COLO668 (cell line): Measurements from ENCODE around the gene RBSN.

Experiments used
- DNase-seq: peaks from one replicate; lab custom pipeline; 2025; ENCODE audit not compliant: unreplicated experiment; lab: John Stamatoyannopoulos, UW

Gene RBSN

GRCh38 chr3:15063656-15064286 is 35.2 kb downstream of the RBSN start:
- DNase-seq, result peak; percentile 16

- peak; percentile 17 for DNase-seq
Observed at GRCh38 chr3:15063238-15063637, 35.7 kb downstream of the RBSN start.

GRCh38 chr3:15060029-15060428 is 38.9 kb downstream of the RBSN start:
- DNase-seq, result no peak

- DNase-seq, result no peak
Observed at GRCh38 chr3:15056676-15057404, 42.1 kb downstream of the RBSN start.

GRCh38 chr3:15055019-15055557 is 43.9 kb downstream of the RBSN start:
- no peak for DNase-seq

GRCh38 chr3:15053541-15053940 is 45.4 kb downstream of the RBSN start:
- no peak for DNase-seq

- no peak for DNase-seq
Observed at GRCh38 chr3:15052335-15053242, 46.4 kb downstream of the RBSN start.

- peak; percentile 13 for DNase-seq
Observed at GRCh38 chr3:15051531-15051930, 47.4 kb downstream of the RBSN start.

GRCh38 chr3:15050405-15051092 is 48.4 kb downstream of the RBSN start:
- no peak for DNase-seq

GRCh38 chr3:15049584-15049983 is 49.4 kb downstream of the RBSN start:
- no peak for DNase-seq

GRCh38 chr3:15045667-15046066 is 53.3 kb downstream of the RBSN start:
- DNase-seq, result no peak

- DNase-seq, result no peak
Observed at GRCh38 chr3:15044326-15044725, 54.6 kb downstream of the RBSN start.

- DNase-seq, result no peak
Observed at GRCh38 chr3:15043408-15044171, 55.4 kb downstream of the RBSN start.

- DNase-seq, result no peak
Observed at GRCh38 chr3:15042936-15043335, 56.0 kb downstream of the RBSN start.

- DNase-seq, result no peak
Observed at GRCh38 chr3:15041950-15042349, 57.0 kb downstream of the RBSN start.

- no peak for DNase-seq
Observed at GRCh38 chr3:15040844-15041243, 58.1 kb downstream of the RBSN start.

GRCh38 chr3:15038306-15038705 is 60.6 kb downstream of the RBSN start:
- DNase-seq, result no peak

GRCh38 chr3:15033103-15033502 is 65.8 kb downstream of the RBSN start:
- no peak for DNase-seq

GRCh38 chr3:15032650-15033049 is 66.3 kb downstream of the RBSN start:
- DNase-seq, result no peak

- no peak for DNase-seq
Observed at GRCh38 chr3:15029625-15030024, 69.3 kb downstream of the RBSN start.
